A673 (cell line): Measurements from ENCODE around the gene FCRLB. TPM values are rescaled to one million over a fixed set of nuclear protein-coding genes. Genes with fewer than 3 reads are reported as not detected.
"Not testable (repeated sequence)": the region's sequence is repeated elsewhere in the genome, so short reads cannot be mapped to it uniquely, and the experiment has no call there.

ENCODE experiments used
- BruUV-seq: library from RNA; stranded (reverse); fragments of 400-500 nt; replicated peaks from 2 replicates; lab custom pipeline; 2021; lab: Mats Ljungman, UMichigan
- CTCF ChIA-PET: fragments of 300-600 bp; sonication (Branson Sonifier 250); formaldehyde crosslinking; loops from one replicate; lab custom pipeline; 2022; ENCODE audit warnings: antibody characterized with exemption; lab: Charles Lee
- POLR2A ChIA-PET: fragments of 300-600 bp; sonication (Branson Sonifier 250); formaldehyde crosslinking; loops from one replicate; lab custom pipeline; 2022; ENCODE audit warnings: antibody characterized with exemption; ENCODE audit not compliant: low non-redundant PET; lab: Charles Lee
- DNase-seq: peaks from one replicate; pipeline ENCODE4 v3.0.0-alpha.2; 2015; ENCODE audit warnings: low spot score
- H3K27ac ChIP-seq: fragments of 200-600 bp; sonication (generic); 2 replicates; pipeline ENCODE4 v1.5.1; 2016; ENCODE audit warnings: mixed run types, low read depth, mild to moderate bottlenecking, mixed read lengths, antibody characterized with exemption, low read length; ENCODE audit not compliant: poor library complexity, severe bottlenecking
- H3K27me3 ChIP-seq: fragments of 200-600 bp; sonication (generic); replicated peaks from 2 replicates; pipeline ENCODE4 v1.6.1; 2017; ENCODE audit warnings: mixed run types, low read depth, mild to moderate bottlenecking, mixed read lengths, antibody characterized with exemption, low read length; ENCODE audit not compliant: insufficient read depth, poor library complexity
- H3K36me3 ChIP-seq: fragments of 200-600 bp; sonication (generic); 2 replicates; pipeline ENCODE4 v1.6.1; 2016; ENCODE audit warnings: mixed run types, mild to moderate bottlenecking, mixed read lengths, antibody characterized with exemption, low read length; ENCODE audit not compliant: insufficient read depth, poor library complexity, severe bottlenecking
- H3K4me1 ChIP-seq: fragments of 200-600 bp; sonication (generic); 2 replicates; pipeline ENCODE4 v1.6.1; 2017; ENCODE audit warnings: mixed run types, mild to moderate bottlenecking, mixed read lengths, antibody characterized with exemption, low read length; ENCODE audit not compliant: insufficient read depth, poor library complexity, severe bottlenecking
- H3K4me3 ChIP-seq: fragments of 200-600 bp; sonication (generic); 2 replicates; pipeline ENCODE4 v1.5.1; 2016; ENCODE audit warnings: low read depth, mixed run types, mild to moderate bottlenecking, mixed read lengths, low read length; ENCODE audit not compliant: poor library complexity, severe bottlenecking
- H3K9me3 ChIP-seq: fragments of 200-600 bp; sonication (generic); 2 replicates; pipeline ENCODE4 v1.6.1; 2016; ENCODE audit warnings: mixed run types, low read depth, mild to moderate bottlenecking, mixed read lengths, antibody characterized with exemption, low read length; ENCODE audit not compliant: poor library complexity, severe bottlenecking
- EZH2 ChIP-seq: fragments of 200-600 bp; sonication (generic); IDR thresholded peaks from 2 replicates; pipeline ENCODE4 v1.6.1; 2017; ENCODE audit warnings: borderline replicate concordance, low read depth, mild to moderate bottlenecking, mixed read lengths, antibody characterized with exemption, low read length; ENCODE audit not compliant: poor library complexity, severe bottlenecking
- intact Hi-C: fragments of 100-400 bp; cut with micrococcal nuclease; formaldehyde crosslinking; loops from one replicate; pipeline ENCODE4 v1.10.0; 2022; ENCODE audit not compliant: unreplicated experiment
- total RNA-seq: library from RNA; stranded (reverse); gene quantifications from 2 replicates; pipeline ENCODE4 v1.2.3, GENCODE V29; 2021
- TF ChIP-seq, protein P1 (sequence below): fragments of 300-800, 200-600 bp; sonication (generic); conservative IDR thresholded peaks from 2 replicates; pipeline ENCODE4 v1.5.1; 2017; ENCODE audit warnings: low read depth, mild to moderate bottlenecking, antibody characterized with exemption, low read length, moderate library complexity, mixed read lengths

FCRLB gene
- total RNA-seq, 1 experiment from 2014 or later: 0.67 TPM

DNA sequence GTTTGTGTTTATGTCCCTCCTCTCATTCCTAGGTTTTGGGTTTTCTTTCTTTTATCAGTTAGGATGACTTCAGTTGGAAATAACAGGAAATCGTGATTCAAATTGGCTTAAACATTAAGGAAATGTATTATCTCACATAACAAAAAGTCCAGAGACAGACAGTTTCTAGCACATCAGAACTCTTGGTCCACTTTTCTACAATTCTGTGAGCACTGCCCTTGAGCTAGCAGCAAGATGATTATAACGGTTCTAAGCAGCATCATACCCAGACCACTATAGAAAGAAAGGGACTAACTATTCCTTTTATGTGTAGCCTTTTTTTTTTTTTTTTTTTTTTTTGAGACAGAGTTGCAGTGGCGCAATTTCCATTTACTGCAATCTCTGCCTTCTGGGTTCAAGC, 39.5 kb upstream of the FCRLB start:
- Histone ChIP-seq H3K36me3 (no peaks in the 10 kb centered on the region), H3K4me3 (no peak overlapping the region), H3K27ac (no peak overlapping the region), H3K27me3 (peaks cover 26% of the 10 kb centered on the region), H3K9me3 (no peaks in the 10 kb centered on the region), H3K4me1 (no peaks in the 10 kb centered on the region)
- TF ChIP-seq, protein P1, sequence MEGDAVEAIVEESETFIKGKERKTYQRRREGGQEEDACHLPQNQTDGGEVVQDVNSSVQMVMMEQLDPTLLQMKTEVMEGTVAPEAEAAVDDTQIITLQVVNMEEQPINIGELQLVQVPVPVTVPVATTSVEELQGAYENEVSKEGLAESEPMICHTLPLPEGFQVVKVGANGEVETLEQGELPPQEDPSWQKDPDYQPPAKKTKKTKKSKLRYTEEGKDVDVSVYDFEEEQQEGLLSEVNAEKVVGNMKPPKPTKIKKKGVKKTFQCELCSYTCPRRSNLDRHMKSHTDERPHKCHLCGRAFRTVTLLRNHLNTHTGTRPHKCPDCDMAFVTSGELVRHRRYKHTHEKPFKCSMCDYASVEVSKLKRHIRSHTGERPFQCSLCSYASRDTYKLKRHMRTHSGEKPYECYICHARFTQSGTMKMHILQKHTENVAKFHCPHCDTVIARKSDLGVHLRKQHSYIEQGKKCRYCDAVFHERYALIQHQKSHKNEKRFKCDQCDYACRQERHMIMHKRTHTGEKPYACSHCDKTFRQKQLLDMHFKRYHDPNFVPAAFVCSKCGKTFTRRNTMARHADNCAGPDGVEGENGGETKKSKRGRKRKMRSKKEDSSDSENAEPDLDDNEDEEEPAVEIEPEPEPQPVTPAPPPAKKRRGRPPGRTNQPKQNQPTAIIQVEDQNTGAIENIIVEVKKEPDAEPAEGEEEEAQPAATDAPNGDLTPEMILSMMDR: no peak
- TF ChIP-seq EZH2: no peak
- ChIA-PET CTCF (interaction anchor here (0.7 kb wide), 1 partner anchor 45 kb away, joined by 7 read pairs; no protein-coding TSS in a partner anchor), POLR2A (no interaction called here)
- intact Hi-C loops: no loop called here
- BruUV-seq: no TSS peak
- no peak for DNase-seq

DNA sequence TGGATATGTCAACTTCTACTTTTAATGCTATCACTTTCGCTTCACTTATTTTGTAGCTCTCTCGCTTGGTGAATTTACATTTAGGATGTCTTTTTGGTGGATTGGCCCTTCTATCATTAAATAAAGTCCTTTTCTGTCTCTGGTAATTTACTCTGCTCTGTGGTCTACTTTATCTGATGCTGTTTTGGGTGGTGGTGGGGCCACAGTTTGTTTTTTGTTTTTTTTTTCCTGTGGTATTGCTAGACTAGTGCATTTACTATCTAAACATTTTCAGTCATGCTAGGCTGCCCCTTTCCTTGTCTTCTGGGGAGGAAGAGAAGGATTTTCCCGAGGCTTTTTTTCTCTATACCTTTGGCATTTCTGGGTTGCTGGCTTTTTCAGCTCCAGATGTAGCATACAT, 32.4 kb upstream of the FCRLB start:
- Histone ChIP-seq H3K4me3 (no peak overlapping the region), H3K4me1 (no peaks in the 10 kb centered on the region), H3K27ac (no peak overlapping the region), H3K9me3 (no peaks in the 10 kb centered on the region), H3K27me3 (peaks cover 5% of the 10 kb centered on the region), H3K36me3 (no peaks in the 10 kb centered on the region)
- TF ChIP-seq EZH2: no peak
- TF ChIP-seq, protein P1: no peak
- BruUV-seq: no TSS peak
- POLR2A ChIA-PET: interaction anchor here (0.7 kb wide), 1 partner anchor 314 kb away, joined by 5 read pairs; no protein-coding TSS in a partner anchor
- DNase-seq: no peak
- intact Hi-C loops: loop anchor here (5.0 kb wide), 1 partner anchor 33 kb away; the partner anchor contains the start of gene FCRLB
- CTCF ChIA-PET: no interaction called here

DNA sequence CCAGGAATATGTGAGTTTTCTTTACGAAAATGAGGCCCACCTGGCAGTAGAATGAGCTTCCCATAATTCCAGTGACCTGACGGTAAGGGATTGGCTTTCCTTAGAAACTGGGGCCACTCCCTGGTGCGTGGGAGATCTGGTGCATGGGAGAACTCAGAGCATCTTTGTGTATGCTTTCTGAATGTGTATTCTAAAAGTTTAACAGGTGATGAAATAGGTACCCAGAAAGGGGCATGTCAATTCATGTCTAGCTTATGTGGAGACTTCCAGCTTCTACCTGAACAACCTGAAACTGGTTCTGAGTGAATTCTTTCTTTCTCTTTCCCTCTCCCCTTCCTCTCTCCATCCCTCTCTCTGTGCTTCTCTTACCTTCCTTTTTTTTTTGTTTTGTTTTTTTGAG, 29.5 kb upstream of the FCRLB start:
- no TSS peak for BruUV-seq
- POLR2A ChIA-PET: no interaction called here

DNA sequence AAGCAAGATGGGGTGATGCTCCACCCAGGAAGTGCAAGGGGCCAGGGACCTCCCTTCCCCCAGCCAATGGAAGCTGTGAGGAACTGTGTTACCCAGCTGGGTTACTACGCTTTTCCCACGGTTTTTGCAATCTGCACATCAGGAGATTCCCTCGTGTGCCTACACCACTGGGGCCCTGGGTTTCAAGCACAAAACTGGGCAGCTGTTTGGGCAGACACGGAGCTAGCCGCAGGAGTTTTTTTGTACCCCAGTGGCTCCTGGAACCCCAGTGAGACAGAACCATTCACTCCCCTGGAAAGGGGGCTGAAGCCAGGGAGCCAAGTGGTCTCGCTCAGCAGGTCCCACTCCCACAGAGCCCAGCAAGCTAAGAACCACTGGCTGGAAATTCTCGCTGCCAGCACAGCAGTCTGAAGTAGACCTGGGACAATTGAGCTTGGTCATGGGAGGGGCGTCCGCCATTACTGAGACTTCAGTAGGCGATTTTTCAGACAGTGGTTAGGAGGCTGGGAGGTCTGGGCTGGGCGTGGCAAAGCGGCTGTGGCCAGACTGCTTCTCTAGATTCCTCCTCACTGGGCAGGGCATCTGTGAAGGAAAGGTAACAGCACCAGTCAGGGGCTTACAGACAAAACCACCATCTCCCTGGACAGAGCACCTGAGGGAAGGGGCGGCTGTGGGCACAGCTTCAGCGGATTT, 28.2 kb upstream of the FCRLB start:
- H3K36me3 ChIP-seq, intact Hi-C loops, H3K4me3 ChIP-seq, BruUV-seq, CTCF ChIA-PET, H3K27me3 ChIP-seq, H3K9me3 ChIP-seq, DNase-seq, H3K27ac ChIP-seq, H3K4me1 ChIP-seq, POLR2A ChIA-PET: not testable (repeated sequence)

More for the DNA sequence above, 29.5 kb upstream of the FCRLB start:
- CTCF ChIA-PET: no interaction called here
- TF ChIP-seq, protein P1: no peak
- no peak for TF ChIP-seq EZH2
- Histone ChIP-seq H3K27ac (no peak overlapping the region), H3K27me3 (no peaks in the 10 kb centered on the region), H3K4me1 (no peaks in the 10 kb centered on the region), H3K9me3 (no peaks in the 10 kb centered on the region), H3K4me3 (no peak overlapping the region), H3K36me3 (no peaks in the 10 kb centered on the region)
- intact Hi-C loops: no loop called here
- no peak for DNase-seq

DNA sequence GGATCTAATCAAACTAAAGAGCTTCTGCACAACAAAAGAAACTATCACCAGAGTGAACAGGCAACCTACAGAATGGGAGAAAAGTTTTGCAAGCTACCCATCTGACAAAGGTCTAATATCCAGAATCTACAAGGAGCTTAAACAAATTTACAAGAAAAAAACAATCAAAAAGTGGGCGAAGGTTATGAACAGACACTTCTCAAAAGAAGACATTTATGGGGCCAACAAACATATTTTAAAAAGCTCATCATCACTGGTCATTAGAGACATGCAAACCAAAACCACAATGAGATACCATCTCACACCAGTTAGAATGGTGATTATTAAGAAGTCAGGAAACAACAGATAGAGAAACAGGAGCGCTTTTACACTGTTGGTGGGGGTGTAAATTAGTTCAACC, 23.0 kb upstream of the FCRLB start:
- H3K36me3 ChIP-seq, CTCF ChIA-PET, BruUV-seq, H3K4me3 ChIP-seq, H3K27ac ChIP-seq, H3K9me3 ChIP-seq, H3K27me3 ChIP-seq, H3K4me1 ChIP-seq, DNase-seq, intact Hi-C loops, POLR2A ChIA-PET: not testable (repeated sequence)
